NOMO-1 (cell line): ENCODE data around the gene MBLAC2.

ENCODE experiments used
- DNase-seq, 2 experiments: peaks; one replicate each; lab custom pipeline; 2025; ENCODE audit not compliant: unreplicated experiment in 2 of 2; lab: John Stamatoyannopoulos, UW

The MBLAC2 gene

GRCh38 chr5:90474235-90475107 is at the start of gene MBLAC2, which contains the start of gene POLR3G:
Gene MBLAC2 (minus strand): TSS chr5:90474771. CDS start chr5:90474292, 479 bp downstream.
Gene POLR3G (plus strand): TSS chr5:90474864. CDS start chr5:90485568, 10,704 bp downstream.
- DNase-seq = peak; percentile 87 to 96

- DNase-seq = no peak
These were observed 44.5 kb upstream of the MBLAC2 start for GRCh38 chr5:90519081-90519480.

- DNase-seq = no peak
These were observed 44.1 kb upstream of the MBLAC2 start for GRCh38 chr5:90518661-90519060.

- DNase-seq = no peak
These were observed 39.9 kb upstream of the MBLAC2 start for GRCh38 chr5:90514520-90514919.

- DNase-seq = no peak
These were observed 35.9 kb upstream of the MBLAC2 start for GRCh38 chr5:90510438-90510837.

- DNase-seq = no peak
These were observed 31.6 kb upstream of the MBLAC2 start for GRCh38 chr5:90506221-90506620.

- no peak for DNase-seq
These were observed 30.2 kb upstream of the MBLAC2 start for GRCh38 chr5:90504743-90505142.

GRCh38 chr5:90503596-90503995 is 29.0 kb upstream of the MBLAC2 start:
- no peak for DNase-seq

- DNase-seq = no peak
These were observed 20.6 kb upstream of the MBLAC2 start for GRCh38 chr5:90495146-90495545.

GRCh38 chr5:90494043-90494442 is 19.5 kb upstream of the MBLAC2 start:
- DNase-seq = no peak

- DNase-seq = no peak
These were observed 14.2 kb upstream of the MBLAC2 start for GRCh38 chr5:90488791-90489190.

- DNase-seq = no peak
These were observed 10.0 kb upstream of the MBLAC2 start for GRCh38 chr5:90484540-90484939.

- DNase-seq = no peak
These were observed 8.6 kb upstream of the MBLAC2 start for GRCh38 chr5:90483206-90483605.

GRCh38 chr5:90480699-90481098 is 6.1 kb upstream of the MBLAC2 start:
- DNase-seq = no peak

GRCh38 chr5:90479611-90480385 is 5.2 kb upstream of the MBLAC2 start:
- DNase-seq = no peak

GRCh38 chr5:90477621-90478215 is 3.1 kb upstream of the MBLAC2 start:
- no peak for DNase-seq

- DNase-seq = no peak
These were observed 2.5 kb upstream of the MBLAC2 start for GRCh38 chr5:90477073-90477472.

- no peak for DNase-seq
These were observed 1.8 kb upstream of the MBLAC2 start for GRCh38 chr5:90476391-90476790.

- DNase-seq = no peak
These were observed 937 bp upstream of the MBLAC2 start for GRCh38 chr5:90475436-90475980.

- DNase-seq = peak in 1 of 2 experiments; percentile 16
These were observed 956 bp downstream of the MBLAC2 start for GRCh38 chr5:90473396-90474234.
